ENCODE data around the gene ING5. TPM values are rescaled to one million over a fixed set of nuclear protein-coding genes. Genes with fewer than 3 reads are reported as not detected.

The ING5 gene
- total RNA-seq, 4 donors from 2014 or later = 37.4 to 94.3 (median 56.3) TPM

GRCh38 chr2:241680827-241681599, 20.8 kb upstream of the ING5 start:
- Histone ChIP-seq H3K27me3 (no peaks in the 10 kb centered on the region), H3K4me3 (no peak overlapping the region), H3K27ac (peak overlapping the region in 2 of 4 donors; percentile 14 to 54), H3K4me1 (peaks cover 3 to 22% (median 6%) of the 10 kb centered on the region in 4 donors), H3K9me3 (no peaks in the 10 kb centered on the region), H3K36me3 (no peaks in the 10 kb centered on the region)
- WGBS, 2 donors (ENCODE audit: low coverage in 1 of 2) = 77 to 79% methylated on average over 8 to 14 of the region's 14 CpGs
- intact Hi-C loops (cut with DNase I; ENCODE audit: low total_unique reads) (no loop called here), in situ Hi-C loops (cut with MboI; ENCODE audit: low pct_ligation_motif_present in 1 of 4, low pct_unique_long_range_greater_than_20kb in 1 of 4, low sequenced_read_pairs in 3 of 4) (no loop called here)
- no peak for DNase-seq
- TF ChIP-seq POLR2AphosphoS5 (IDR thresholded peaks at IDR 0.05) (peak in 1 of 3 donors; percentile 32), POLR2A (IDR thresholded peaks at IDR 0.05) (no peak)

- Histone ChIP-seq H3K36me3 (no peaks in the 10 kb centered on the region), H3K4me1 (peaks cover 13 to 38% (median 21%) of the 10 kb centered on the region in 4 donors), H3K4me3 (peak overlapping the region; percentile 81 to 96 (median 88)), H3K9me3 (no peaks in the 10 kb centered on the region), H3K27ac (peak overlapping the region; percentile 93 to 98 (median 96)), H3K27me3 (no peaks in the 10 kb centered on the region)
- in situ Hi-C loops (cut with MboI; ENCODE audit: low pct_ligation_motif_present in 1 of 4, low pct_unique_long_range_greater_than_20kb in 1 of 4, low sequenced_read_pairs in 3 of 4) (no loop called here), intact Hi-C loops (cut with DNase I; ENCODE audit: low total_unique reads) (no loop called here)
- DNase-seq = no peak
- 1% methylated on average over 25 of the region's 37 CpGs; no CpG with 5 or more reads in 1 of the 2 donors for WGBS, 2 donors (ENCODE audit: low coverage in 1 of 2)
- no peak for TF ChIP-seq EP300 (IDR thresholded peaks at IDR 0.05; ENCODE audit: low read depth)
- TF ChIP-seq CTCF (IDR thresholded peaks at IDR 0.05) = no peak
- TF ChIP-seq POLR2A (IDR thresholded peaks at IDR 0.05) = no peak
- TF ChIP-seq POLR2AphosphoS5 (IDR thresholded peaks at IDR 0.05) = no peak
Observed at GRCh38 chr2:241686324-241686649, 15.6 kb upstream of the ING5 start.

- no peak for TF ChIP-seq CTCF (IDR thresholded peaks at IDR 0.05)
- peak; percentile 71 for TF ChIP-seq POLR2A (IDR thresholded peaks at IDR 0.05)
- TF ChIP-seq POLR2AphosphoS5 (IDR thresholded peaks at IDR 0.05) = peak; percentile 77 to 96 (median 94)
- no peak for TF ChIP-seq EP300 (IDR thresholded peaks at IDR 0.05; ENCODE audit: low read depth)
- H3K4me1 ChIP-seq = peaks cover 13 to 36% (median 20%) of the 10 kb centered on the region in 4 donors
- WGBS, 2 donors (ENCODE audit: low coverage in 1 of 2) = 1% methylated on average over 44 of the region's 102 CpGs; no CpG with 5 or more reads in 1 of the 2 donors
- peak within 1 kb of the TSS; percentile 93 to 98 (median 96) for H3K27ac ChIP-seq
- peak; percentile 97 for DNase-seq
- intact Hi-C loops (cut with DNase I; ENCODE audit: low total_unique reads) (no loop called here), in situ Hi-C loops (cut with MboI; ENCODE audit: low pct_ligation_motif_present in 1 of 4, low pct_unique_long_range_greater_than_20kb in 1 of 4, low sequenced_read_pairs in 3 of 4) (no loop called here)
- H3K9me3 ChIP-seq = no peaks in the 10 kb centered on the region
- H3K27me3 ChIP-seq = no peaks in the 10 kb centered on the region
- no peaks in the 10 kb centered on the region for H3K36me3 ChIP-seq
- peak within 1 kb of the TSS; percentile 87 to 96 (median 89) for H3K4me3 ChIP-seq
Observed at GRCh38 chr2:241686650-241687425, 15.0 kb upstream of the ING5 start, which contains the start of gene DTYMK. TSS of gene DTYMK (minus strand) at chr2:241686815. CDS start at chr2:241686783, 32 bp downstream.

GRCh38 chr2:241689306-241689705, 12.5 kb upstream of the ING5 start:
- Histone ChIP-seq H3K4me3 (no peak overlapping the region), H3K9me3 (no peaks in the 10 kb centered on the region), H3K27ac (no peak overlapping the region), H3K36me3 (peaks cover 0 to 4% (median 0%) of the 10 kb centered on the region in 4 donors), H3K27me3 (no peaks in the 10 kb centered on the region), H3K4me1 (peaks cover 13 to 36% (median 20%) of the 10 kb centered on the region in 4 donors)
- in situ Hi-C loops (cut with MboI; ENCODE audit: low pct_ligation_motif_present in 1 of 4, low pct_unique_long_range_greater_than_20kb in 1 of 4, low sequenced_read_pairs in 3 of 4) = no loop called here
- 83 to 97% methylated on average over 4 to 10 of the region's 10 CpGs for WGBS, 2 donors (ENCODE audit: low coverage in 1 of 2)
- DNase-seq = no peak
- no peak for TF ChIP-seq EP300 (IDR thresholded peaks at IDR 0.05; ENCODE audit: low read depth)
- no peak for TF ChIP-seq POLR2AphosphoS5 (IDR thresholded peaks at IDR 0.05)
- TF ChIP-seq POLR2A (IDR thresholded peaks at IDR 0.05) = no peak
- no peak for TF ChIP-seq CTCF (IDR thresholded peaks at IDR 0.05)
- intact Hi-C loops (cut with DNase I; ENCODE audit: low total_unique reads) = no loop called here

All from transverse colon (tissue), 4 donors.